Measurements from ENCODE around the gene MSS51.

Gene MSS51

GRCh38 chr10:73465978-73466726 lies 32.8 kb upstream of the MSS51 start:
- H3K18ac ChIP-seq (ENCODE audit: low read length), result no peak overlapping the region
- WGBS (ENCODE audit: extremely low coverage, insufficient coverage, low lambda C conversion rate), result no CpG with 5 or more reads among the region's 2 CpGs
- H3K27ac ChIP-seq (ENCODE audit: low read depth, low read length), result no peak overlapping the region

GRCh38 chr10:73460897-73461296 lies 27.5 kb upstream of the MSS51 start:
- no peaks in the 10 kb centered on the region for H3K4me1 ChIP-seq (ENCODE audit: control insufficient read depth, low read depth, low read length)
- H2BK5ac ChIP-seq (ENCODE audit: low read length), result no peak overlapping the region
- H2BK120ac ChIP-seq (ENCODE audit: low read depth, low read length), result no peak overlapping the region
- H3K79me1 ChIP-seq (ENCODE audit: low read length), result no peaks in the 10 kb centered on the region
- H3K9ac ChIP-seq (ENCODE audit: low read length), result no peak overlapping the region
- H4K8ac ChIP-seq (ENCODE audit: low read depth, low read length), result no peak overlapping the region
- H3K18ac ChIP-seq (ENCODE audit: low read length), result no peak overlapping the region
- no peaks in the 10 kb centered on the region for H3K36me3 ChIP-seq (ENCODE audit: control insufficient read depth, insufficient read depth, low read length)
- H3K27ac ChIP-seq (ENCODE audit: low read depth, low read length), result no peak overlapping the region
- H3K4me2 ChIP-seq (ENCODE audit: low read length), result no peak overlapping the region
- no peak overlapping the region for H2BK15ac ChIP-seq (replicated peaks; ENCODE audit: low read depth)
- no peak overlapping the region for H3K4me3 ChIP-seq (ENCODE audit: low read length)
- no peak for DNase-seq
- no peak overlapping the region for H3K23ac ChIP-seq (ENCODE audit: low read length)
- H3K79me2 ChIP-seq (ENCODE audit: control insufficient read depth, insufficient read depth, low read length), result no peaks in the 10 kb centered on the region
- no CpG with 5 or more reads among the region's 4 CpGs for WGBS (ENCODE audit: extremely low coverage, insufficient coverage, low lambda C conversion rate)
- no peak overlapping the region for H2AK5ac ChIP-seq (ENCODE audit: low read length)
- no peak overlapping the region for H4K5ac ChIP-seq (ENCODE audit: low read length)
- no peak overlapping the region for H3K4ac ChIP-seq (ENCODE audit: low read depth, low read length)
- H3K27me3 ChIP-seq (ENCODE audit: insufficient read depth, low read length, poor library complexity), result no peaks in the 10 kb centered on the region
- H3K56ac ChIP-seq (ENCODE audit: low read length), result no peak overlapping the region

More at GRCh38 chr10:73465978-73466726, 32.8 kb upstream of the MSS51 start:
- Histone ChIP-seq H3K4ac (ENCODE audit: low read depth, low read length) (no peak overlapping the region), H2BK15ac (replicated peaks; ENCODE audit: low read depth) (no peak overlapping the region), H3K79me1 (ENCODE audit: low read length) (no peaks in the 10 kb centered on the region), H3K4me1 (ENCODE audit: control insufficient read depth, low read depth, low read length) (no peaks in the 10 kb centered on the region), H2AK5ac (ENCODE audit: low read length) (no peak overlapping the region), H3K36me3 (ENCODE audit: control insufficient read depth, insufficient read depth, low read length) (no peaks in the 10 kb centered on the region), H3K56ac (ENCODE audit: low read length) (no peak overlapping the region), H3K79me2 (ENCODE audit: control insufficient read depth, insufficient read depth, low read length) (no peaks in the 10 kb centered on the region), H3K23ac (ENCODE audit: low read length) (no peak overlapping the region), H3K27me3 (ENCODE audit: insufficient read depth, low read length, poor library complexity) (no peaks in the 10 kb centered on the region), H2BK120ac (ENCODE audit: low read depth, low read length) (no peak overlapping the region), H3K4me3 (ENCODE audit: low read length) (no peak overlapping the region), H3K4me2 (ENCODE audit: low read length) (no peak overlapping the region), H4K8ac (ENCODE audit: low read depth, low read length) (no peak overlapping the region), H2BK5ac (ENCODE audit: low read length) (no peak overlapping the region), H3K9ac (ENCODE audit: low read length) (no peak overlapping the region), H4K5ac (ENCODE audit: low read length) (no peak overlapping the region)
- no peak for DNase-seq

GRCh38 chr10:73459683-73460314 lies 26.4 kb upstream of the MSS51 start:
- Histone ChIP-seq H2AK5ac (ENCODE audit: low read length) (no peak overlapping the region), H3K4ac (ENCODE audit: low read depth, low read length) (no peak overlapping the region), H3K27me3 (ENCODE audit: insufficient read depth, low read length, poor library complexity) (no peaks in the 10 kb centered on the region), H3K56ac (ENCODE audit: low read length) (no peak overlapping the region), H3K79me2 (ENCODE audit: control insufficient read depth, insufficient read depth, low read length) (no peaks in the 10 kb centered on the region), H3K36me3 (ENCODE audit: control insufficient read depth, insufficient read depth, low read length) (no peaks in the 10 kb centered on the region), H2BK5ac (ENCODE audit: low read length) (no peak overlapping the region), H3K18ac (ENCODE audit: low read length) (no peak overlapping the region), H4K5ac (ENCODE audit: low read length) (no peak overlapping the region), H3K79me1 (ENCODE audit: low read length) (no peaks in the 10 kb centered on the region), H3K4me3 (ENCODE audit: low read length) (no peak overlapping the region), H3K4me2 (ENCODE audit: low read length) (no peak overlapping the region), H3K9ac (ENCODE audit: low read length) (no peak overlapping the region), H2BK120ac (ENCODE audit: low read depth, low read length) (no peak overlapping the region), H3K27ac (ENCODE audit: low read depth, low read length) (no peak overlapping the region), H4K8ac (ENCODE audit: low read depth, low read length) (no peak overlapping the region), H2BK15ac (replicated peaks; ENCODE audit: low read depth) (no peak overlapping the region), H3K4me1 (ENCODE audit: control insufficient read depth, low read depth, low read length) (no peaks in the 10 kb centered on the region), H3K23ac (ENCODE audit: low read length) (no peak overlapping the region)
- WGBS (ENCODE audit: extremely low coverage, insufficient coverage, low lambda C conversion rate), result no CpG with 5 or more reads among the region's 6 CpGs
- DNase-seq, result no peak

- Histone ChIP-seq H3K56ac (ENCODE audit: low read length) (no peak overlapping the region), H4K8ac (ENCODE audit: low read depth, low read length) (no peak overlapping the region), H3K4ac (ENCODE audit: low read depth, low read length) (no peak overlapping the region), H3K36me3 (ENCODE audit: control insufficient read depth, insufficient read depth, low read length) (no peaks in the 10 kb centered on the region), H2AK5ac (ENCODE audit: low read length) (no peak overlapping the region), H2BK5ac (ENCODE audit: low read length) (no peak overlapping the region), H3K23ac (ENCODE audit: low read length) (no peak overlapping the region), H2BK15ac (replicated peaks; ENCODE audit: low read depth) (no peak overlapping the region), H3K79me1 (ENCODE audit: low read length) (no peaks in the 10 kb centered on the region), H3K9ac (ENCODE audit: low read length) (no peak overlapping the region), H3K18ac (ENCODE audit: low read length) (no peak overlapping the region), H3K79me2 (ENCODE audit: control insufficient read depth, insufficient read depth, low read length) (no peaks in the 10 kb centered on the region), H4K5ac (ENCODE audit: low read length) (no peak overlapping the region), H3K27me3 (ENCODE audit: insufficient read depth, low read length, poor library complexity) (no peaks in the 10 kb centered on the region), H3K4me2 (ENCODE audit: low read length) (no peak overlapping the region), H2BK120ac (ENCODE audit: low read depth, low read length) (no peak overlapping the region), H3K4me1 (ENCODE audit: control insufficient read depth, low read depth, low read length) (no peaks in the 10 kb centered on the region), H3K4me3 (ENCODE audit: low read length) (no peak overlapping the region), H3K27ac (ENCODE audit: low read depth, low read length) (no peak overlapping the region)
- DNase-seq, result peak; percentile 27
- WGBS (ENCODE audit: extremely low coverage, insufficient coverage, low lambda C conversion rate), result no CpG with 5 or more reads among the region's 2 CpGs
Measured at GRCh38 chr10:73456187-73456890, 23.0 kb upstream of the MSS51 start.

GRCh38 chr10:73449113-73449512 lies 15.8 kb upstream of the MSS51 start:
- no peaks in the 10 kb centered on the region for H3K36me3 ChIP-seq (ENCODE audit: control insufficient read depth, insufficient read depth, low read length)
- no peak overlapping the region for H2BK5ac ChIP-seq (ENCODE audit: low read length)
- no CpG with 5 or more reads among the region's 1 CpG for WGBS (ENCODE audit: extremely low coverage, insufficient coverage, low lambda C conversion rate)
- no peaks in the 10 kb centered on the region for H3K79me2 ChIP-seq (ENCODE audit: control insufficient read depth, insufficient read depth, low read length)
- no peak overlapping the region for H3K18ac ChIP-seq (ENCODE audit: low read length)
- no peak overlapping the region for H3K27ac ChIP-seq (ENCODE audit: low read depth, low read length)
- no peak for DNase-seq
- H3K56ac ChIP-seq (ENCODE audit: low read length), result no peak overlapping the region
- H2AK5ac ChIP-seq (ENCODE audit: low read length), result no peak overlapping the region
- no peak overlapping the region for H3K4me2 ChIP-seq (ENCODE audit: low read length)
- no peaks in the 10 kb centered on the region for H3K79me1 ChIP-seq (ENCODE audit: low read length)
- no peak overlapping the region for H3K4me3 ChIP-seq (ENCODE audit: low read length)
- no peak overlapping the region for H4K5ac ChIP-seq (ENCODE audit: low read length)
- no peak overlapping the region for H3K9ac ChIP-seq (ENCODE audit: low read length)
- no peak overlapping the region for H3K4ac ChIP-seq (ENCODE audit: low read depth, low read length)
- H2BK120ac ChIP-seq (ENCODE audit: low read depth, low read length), result no peak overlapping the region
- no peak overlapping the region for H4K8ac ChIP-seq (ENCODE audit: low read depth, low read length)
- no peaks in the 10 kb centered on the region for H3K27me3 ChIP-seq (ENCODE audit: insufficient read depth, low read length, poor library complexity)
- no peak overlapping the region for H3K23ac ChIP-seq (ENCODE audit: low read length)
- H3K4me1 ChIP-seq (ENCODE audit: control insufficient read depth, low read depth, low read length), result no peaks in the 10 kb centered on the region
- H2BK15ac ChIP-seq (replicated peaks; ENCODE audit: low read depth), result no peak overlapping the region

Data from mesendoderm (in vitro differentiated cells).